OCI-LY7 (cell line): ENCODE measurements around the gene PDE2A.

ENCODE experiments used
- CTCF ChIP-seq: fragments of 200-600 bp; sonication (generic); conservative IDR thresholded peaks from 2 replicates; pipeline ENCODE4 v1.5.1; 2014; ENCODE audit warnings: mild to moderate bottlenecking, antibody characterized with exemption, low read length, moderate library complexity, mixed read lengths
- EZH2phosphoT487 ChIP-seq: fragments of 200-600 bp; sonication (generic); IDR thresholded peaks from 2 replicates; pipeline ENCODE4 v1.6.1; 2018; ENCODE audit warnings: low read depth, borderline replicate concordance, mild to moderate bottlenecking, mixed run types, antibody characterized with exemption, low read length, moderate library complexity, mixed read lengths

- TF ChIP-seq CTCF (no peak), EZH2phosphoT487 (no peak)
Measured at GRCh38 chr11:72594493-72595291, 79.5 kb downstream of the PDE2A start.
